SW 1271 (cell line): ENCODE results near the gene FABP1.

Source experiments
- DNase-seq, 2 experiments: peaks; one replicate each; lab custom pipeline; 2025; lab: John Stamatoyannopoulos, UW

Gene FABP1

DNA sequence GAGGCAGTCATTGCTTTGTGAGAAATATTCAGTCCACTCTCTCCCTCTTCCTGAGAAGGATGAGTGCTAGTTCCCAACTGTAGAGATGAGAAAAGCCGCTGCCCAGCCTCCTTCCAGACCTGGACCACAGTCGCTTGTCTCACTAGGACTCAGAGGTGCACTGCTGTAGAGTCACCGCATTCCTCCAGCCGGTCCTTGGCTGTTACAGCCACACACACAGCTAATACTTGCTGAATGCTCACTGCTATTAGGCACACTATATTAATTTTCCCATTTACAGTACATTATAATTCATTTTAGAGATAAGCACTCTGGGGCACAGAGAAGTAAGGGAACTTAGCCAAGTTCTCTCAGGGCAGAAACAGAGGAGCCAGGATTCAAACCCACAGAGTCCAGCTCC is 10.0 kb upstream of the FABP1 start:
- no peak for DNase-seq

DNA sequence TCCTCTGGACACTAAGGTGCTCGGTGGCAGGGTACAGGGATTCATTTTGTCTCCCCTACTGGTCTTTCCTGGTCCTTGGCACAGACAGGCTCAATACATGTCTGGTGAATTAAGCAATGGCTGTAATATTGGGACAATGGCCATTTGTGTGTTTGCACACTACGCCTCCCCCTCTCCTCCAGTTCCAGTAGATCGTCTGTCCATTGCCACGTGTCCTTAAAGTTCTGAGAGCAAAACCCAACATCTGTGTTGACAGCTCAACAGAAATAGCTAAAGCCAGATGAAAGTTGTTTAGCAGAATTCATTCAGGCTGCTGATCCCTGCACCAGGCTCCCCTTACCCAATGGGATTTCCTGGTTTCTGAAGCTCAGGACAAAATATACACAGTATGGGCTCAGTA is 9.0 kb upstream of the FABP1 start:
- DNase-seq = no peak

DNA sequence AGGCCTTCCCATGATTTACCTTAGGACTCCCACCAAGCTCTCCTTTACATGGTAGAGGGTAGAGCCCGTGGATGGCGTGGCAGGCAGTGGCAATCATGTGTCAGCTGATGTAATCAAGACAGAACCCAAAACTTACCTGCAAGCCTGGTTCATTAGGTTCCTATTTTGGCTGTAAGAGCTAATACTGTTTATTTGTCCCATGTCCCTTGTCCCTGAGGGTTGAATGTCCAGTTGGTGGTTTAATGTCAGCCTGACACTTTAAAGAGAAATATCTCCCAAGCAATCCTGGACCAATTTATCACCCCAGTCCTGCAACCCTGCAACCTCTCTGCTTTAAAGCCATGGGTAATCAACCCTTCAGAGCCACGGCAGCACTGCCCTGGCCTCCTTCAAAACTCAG is 6.0 kb upstream of the FABP1 start:
- no peak for DNase-seq

DNA sequence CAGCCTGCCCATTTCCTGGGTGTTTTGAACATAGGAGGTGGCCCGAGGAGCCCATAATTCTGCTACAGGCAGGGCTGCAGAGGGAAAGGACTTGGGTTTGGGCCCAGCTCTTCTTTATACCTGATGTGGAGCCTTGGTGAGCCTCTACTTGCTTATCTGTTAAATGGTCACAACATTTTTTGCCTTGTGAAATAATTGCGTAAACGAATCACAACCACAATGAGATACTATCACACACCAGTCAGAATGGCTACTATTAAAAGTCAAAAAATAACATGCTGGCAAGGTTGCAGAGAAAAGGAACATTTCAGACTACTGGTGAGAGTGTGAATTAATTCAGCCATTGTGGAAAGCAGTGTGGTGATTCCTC is 4.1 kb upstream of the FABP1 start:
- DNase-seq = no peak

DNA sequence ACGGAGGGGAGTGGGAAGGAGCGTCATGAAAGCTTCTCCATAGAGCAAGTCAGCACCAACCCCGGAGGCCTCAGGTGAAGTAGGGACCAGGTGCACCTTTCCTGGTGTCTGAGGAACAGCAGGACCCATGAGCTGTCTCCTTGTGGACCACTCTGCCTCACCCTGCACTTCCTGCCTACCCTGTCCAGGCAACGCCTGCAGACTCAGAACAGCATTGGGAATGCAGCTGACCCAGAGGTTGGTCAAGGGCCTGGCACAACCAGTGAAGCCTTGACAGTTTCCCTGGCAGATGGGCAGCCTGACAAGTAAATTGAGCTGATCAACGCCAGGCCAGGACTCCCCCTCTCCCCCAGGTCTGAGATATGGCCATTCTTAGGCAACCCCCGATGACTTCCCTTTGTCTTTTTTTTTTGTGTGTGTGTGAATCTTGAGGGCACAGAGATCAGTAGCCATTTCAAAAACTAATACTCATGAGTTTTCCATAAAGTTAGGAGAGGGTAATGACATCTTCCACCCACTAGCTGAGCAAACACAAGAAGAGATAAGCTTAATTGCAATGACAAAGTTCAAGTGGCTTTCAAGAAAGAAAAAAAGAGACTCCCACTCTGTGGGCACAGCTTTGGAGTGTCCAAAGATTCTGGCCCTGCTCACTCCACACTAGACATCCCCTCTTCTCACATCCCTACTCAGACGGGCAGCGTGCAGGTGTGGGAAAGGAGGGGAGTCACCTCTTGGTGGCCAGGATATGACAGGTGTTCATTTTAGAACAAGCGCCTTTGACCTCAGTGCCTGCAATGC is 3.5 kb upstream of the FABP1 start:
- DNase-seq = no peak

DNA sequence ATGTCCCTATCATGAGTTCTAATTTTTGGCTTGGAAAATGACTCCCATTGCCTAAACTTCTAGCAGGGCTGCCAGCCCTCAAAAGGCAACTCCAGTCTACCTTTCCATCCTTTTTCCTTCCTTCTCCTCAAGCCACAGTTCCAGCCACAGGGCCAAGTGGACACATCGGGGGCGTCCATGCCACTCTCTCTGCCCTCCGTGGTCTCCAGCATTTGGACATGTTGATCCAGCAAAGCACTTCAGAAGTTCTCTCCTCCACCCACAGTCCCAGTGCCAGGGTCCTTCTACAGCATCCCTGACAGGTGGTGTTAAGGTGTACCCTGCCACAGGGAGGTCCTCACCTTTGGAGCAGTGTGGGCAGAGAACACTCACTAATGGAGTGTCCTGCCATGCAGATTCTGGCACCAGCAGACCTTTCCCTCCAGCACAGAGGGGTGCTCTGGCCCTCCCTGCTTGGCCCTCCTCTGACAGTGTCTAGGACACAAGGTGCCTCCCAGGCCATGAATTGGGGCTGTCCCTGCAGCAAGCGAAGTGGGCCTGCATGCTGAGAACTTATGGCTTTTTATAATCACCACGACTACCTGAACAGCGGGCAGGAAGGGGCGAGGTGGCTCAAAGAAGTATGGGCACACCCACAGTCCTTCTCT is 1.6 kb upstream of the FABP1 start:
- no peak for DNase-seq

DNA sequence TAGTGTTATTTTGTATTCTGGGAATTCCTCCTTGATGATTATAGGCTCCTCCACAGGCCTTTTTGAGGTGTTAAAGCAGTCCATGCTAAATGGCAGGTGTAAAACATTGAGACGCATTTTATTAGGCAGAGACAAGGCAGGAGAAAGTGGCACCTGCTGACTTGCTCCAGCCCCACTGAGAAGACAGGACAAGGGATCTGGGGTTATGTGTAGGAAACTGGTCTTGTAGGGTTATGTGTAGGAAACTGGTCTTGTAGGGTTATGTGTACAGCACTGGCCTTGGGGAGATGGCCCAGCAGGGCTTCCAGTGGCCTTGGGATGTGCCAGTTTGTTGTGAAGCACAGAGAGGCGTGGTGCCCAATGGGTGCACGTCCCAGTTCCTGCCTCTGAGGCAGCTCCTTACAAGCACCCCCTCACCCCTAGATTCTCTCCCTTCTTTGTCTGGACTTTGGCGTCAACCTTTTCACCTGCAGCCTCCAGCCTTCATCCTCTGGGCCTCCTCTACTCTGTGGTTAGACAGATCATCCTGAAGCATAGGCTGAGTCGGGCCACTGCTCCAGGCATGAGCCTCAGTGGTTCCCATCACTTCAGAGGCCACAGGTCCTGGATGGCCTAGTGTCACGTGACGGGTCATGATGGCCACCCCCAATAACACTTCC is 921 bp upstream of the FABP1 start:
- no peak for DNase-seq

DNA sequence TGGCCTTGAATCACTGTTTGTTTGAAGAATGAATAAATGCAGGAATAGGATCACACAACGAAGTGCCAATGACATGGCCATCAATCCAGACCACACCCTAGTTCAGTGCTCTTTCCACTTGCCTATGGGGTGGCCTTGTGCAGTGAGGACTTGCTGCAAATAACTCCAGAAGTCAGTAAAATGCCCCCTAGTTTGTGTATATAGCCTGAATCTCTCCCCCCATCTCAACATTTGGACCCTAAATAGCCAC is 299 bp downstream of the FABP1 start:
- no peak for DNase-seq

DNA sequence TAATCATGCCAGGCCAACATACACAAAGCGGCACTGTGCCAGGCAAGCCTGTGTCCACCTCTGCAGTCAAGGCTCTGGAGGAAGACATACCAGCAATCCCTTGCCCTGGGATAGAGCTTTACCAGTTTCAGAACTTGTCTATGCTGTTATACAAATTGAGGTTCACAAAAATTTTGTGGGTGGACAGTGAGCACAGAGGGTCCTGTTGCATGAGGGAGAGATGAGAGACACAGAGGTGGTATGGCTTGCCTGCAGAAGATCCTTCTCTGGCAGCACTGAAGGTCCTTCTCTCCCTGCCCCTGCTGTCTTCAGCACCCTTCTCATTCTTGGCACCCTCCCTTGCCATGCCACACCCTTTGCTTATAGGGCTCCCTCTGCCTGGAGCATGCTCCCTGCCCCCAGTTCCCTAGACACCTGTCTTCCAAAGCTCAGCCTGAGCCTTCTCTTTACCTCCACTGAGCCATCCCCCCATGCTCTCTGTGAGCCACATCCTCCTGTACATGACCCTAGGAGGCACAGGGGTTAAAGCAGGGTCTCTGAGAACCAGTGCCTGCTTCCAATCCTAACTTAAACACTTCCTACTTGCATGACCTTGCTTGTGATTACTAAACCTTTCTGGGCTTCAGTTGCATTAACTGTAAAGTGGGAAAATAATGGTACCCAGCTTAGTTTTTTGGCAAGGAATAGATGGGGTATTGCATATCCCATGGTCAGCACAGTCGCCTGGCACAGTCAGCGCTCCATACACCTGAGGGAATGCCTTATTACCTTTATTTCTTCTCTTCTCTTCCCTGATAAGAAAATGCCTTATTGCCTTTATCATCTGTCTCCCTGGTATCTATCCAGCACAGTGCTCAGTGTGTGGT is 857 bp downstream of the FABP1 start:
- DNase-seq = no peak

DNA sequence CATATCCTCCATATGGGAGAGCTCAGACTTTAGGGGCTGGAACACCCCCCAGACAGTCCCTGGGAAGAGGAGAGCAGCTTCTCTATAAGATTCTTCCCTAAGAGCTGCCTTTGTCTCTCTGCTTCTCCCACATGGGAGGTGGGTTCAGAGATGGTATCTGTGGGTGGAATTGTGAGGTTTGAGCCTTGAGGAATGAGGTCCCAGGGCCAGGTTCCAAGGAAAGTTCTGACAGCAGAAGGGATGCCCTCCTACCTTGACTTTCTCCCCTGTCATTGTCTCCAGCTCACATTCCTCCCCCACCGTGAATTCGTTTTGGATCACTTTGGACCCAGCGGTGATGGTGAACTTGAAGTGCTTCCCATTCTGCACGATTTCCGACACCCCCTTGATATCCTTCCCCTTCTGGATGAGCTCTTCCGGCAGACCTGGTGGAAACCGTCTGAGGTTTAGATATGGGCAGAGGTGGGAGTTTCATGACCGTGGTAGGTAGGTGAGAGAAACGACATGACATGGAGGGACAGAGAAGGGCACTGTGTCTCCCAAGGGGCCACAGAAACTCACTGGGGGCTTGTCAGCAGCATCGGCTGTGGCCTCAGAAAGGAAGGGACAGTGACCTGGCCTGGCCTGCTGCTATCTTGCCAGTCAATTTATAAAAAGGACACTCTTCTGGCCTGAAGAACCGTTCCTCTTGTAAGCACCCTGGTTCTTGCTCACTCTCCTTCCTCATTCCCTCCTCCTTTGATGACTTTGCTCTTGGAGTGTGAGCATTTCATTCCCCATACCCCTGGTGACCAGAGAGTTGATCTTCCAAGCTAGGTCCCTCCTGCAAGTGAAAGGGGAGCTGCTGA is 1.7 kb downstream of the FABP1 start:
- no peak for DNase-seq

DNA sequence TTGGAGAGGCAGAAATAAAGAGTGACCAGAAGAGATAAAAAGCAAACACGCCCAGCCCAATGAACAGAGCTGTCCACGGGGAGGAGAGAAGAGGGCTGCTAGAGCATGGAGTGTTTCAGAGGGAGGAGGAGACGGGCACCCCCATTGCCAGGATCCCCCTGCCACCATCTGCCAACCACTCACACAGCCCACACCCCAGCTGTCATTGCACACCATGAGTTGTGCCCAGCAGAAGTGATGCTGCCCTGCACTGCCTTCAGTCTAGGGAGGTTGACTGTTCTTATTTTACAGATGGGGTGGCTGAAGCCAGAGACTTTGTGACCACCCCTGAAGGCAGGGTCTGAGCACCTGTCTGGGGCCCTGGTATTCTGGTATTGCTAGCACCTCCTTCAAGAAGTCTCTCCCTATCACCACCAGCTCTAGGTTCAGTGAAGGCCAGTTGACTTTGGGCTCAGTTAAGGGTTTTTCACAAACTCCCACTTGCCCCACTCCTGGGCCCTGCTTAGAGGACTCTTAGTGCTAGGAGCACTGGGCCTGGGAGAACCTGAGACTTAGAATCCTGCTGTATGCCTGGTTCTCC is 2.4 kb downstream of the FABP1 start:
- no peak for DNase-seq

DNA sequence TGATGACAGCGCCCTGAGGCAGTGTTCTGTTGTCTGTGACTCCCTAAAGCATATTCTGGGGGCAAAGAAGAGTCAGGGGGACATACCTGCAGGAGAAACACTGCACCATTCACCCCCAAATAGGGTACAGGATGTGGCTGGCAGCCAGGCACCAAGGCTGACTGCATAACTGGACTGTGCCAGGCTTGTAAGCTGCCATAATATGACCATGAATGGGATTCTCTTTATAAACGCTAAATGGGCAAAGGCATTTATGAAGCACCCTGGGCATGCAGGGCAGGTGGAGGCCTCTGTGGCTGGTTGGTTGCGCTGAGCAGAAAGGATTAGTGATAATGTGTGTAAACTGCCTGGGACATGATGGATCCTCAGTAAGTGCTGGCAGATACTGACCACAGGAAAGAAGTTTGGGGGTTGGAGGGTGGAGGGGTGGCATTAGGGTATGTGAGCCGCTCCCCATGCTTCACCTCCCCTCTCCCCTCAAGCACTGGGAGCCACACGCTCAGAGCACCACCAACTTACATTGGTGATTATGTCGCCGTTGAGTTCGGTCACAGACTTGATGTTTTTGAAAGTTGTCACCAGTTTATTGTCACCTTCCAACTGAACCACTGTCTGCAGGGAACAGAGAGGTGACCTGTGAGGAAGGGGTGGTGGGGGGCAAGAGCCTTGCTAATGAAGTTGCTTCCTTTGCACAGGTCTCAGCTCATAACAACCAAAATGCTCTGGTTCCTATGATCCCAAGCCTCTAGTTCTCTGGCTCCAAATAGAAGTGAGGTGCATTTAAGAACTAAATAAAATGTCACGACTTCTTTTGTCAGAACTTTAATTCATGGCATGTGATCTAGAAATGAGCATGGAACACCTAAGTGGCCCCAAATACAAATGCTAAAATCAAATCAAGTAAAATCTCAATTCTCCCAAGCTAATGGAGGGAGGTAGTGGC is 3.6 kb downstream of the FABP1 start:
- no peak for DNase-seq

DNA sequence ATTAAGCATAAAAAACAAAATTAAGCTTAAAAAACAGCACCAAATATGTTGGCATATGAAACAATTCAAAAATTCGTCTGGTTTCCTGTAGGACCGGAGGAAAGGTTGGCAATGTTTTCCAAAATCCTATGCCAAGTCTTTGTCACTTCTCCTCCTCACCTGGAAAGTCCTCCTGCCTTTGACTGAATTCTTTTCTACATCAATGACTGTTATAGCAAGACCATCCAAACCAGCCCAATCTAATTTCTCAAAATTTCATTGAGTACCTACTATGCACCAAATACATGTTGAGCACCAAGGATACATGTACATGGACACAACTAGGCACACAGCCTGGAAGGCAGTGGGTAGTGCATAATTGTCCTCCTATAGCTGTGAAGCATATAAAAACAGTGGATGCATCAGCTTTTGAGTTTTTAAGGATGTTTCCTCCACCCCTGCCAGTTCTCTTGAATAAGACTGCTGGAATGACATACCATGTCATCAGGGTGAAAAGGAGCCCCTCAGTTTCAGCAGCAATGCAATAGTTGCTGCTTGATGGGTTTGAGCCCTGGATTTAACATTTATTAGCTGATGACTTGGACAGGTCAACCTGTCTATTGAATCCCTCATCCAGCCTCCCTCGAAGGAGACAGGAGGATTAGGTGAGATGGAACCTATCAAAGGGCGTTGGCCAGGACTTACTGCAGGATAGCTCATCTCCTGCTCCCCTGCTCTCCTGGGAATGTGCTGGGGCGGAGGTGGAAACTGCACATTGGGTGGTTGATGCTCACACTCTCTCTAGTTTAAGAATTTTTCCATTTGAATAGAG is 4.5 kb downstream of the FABP1 start:
- DNase-seq = no peak

DNA sequence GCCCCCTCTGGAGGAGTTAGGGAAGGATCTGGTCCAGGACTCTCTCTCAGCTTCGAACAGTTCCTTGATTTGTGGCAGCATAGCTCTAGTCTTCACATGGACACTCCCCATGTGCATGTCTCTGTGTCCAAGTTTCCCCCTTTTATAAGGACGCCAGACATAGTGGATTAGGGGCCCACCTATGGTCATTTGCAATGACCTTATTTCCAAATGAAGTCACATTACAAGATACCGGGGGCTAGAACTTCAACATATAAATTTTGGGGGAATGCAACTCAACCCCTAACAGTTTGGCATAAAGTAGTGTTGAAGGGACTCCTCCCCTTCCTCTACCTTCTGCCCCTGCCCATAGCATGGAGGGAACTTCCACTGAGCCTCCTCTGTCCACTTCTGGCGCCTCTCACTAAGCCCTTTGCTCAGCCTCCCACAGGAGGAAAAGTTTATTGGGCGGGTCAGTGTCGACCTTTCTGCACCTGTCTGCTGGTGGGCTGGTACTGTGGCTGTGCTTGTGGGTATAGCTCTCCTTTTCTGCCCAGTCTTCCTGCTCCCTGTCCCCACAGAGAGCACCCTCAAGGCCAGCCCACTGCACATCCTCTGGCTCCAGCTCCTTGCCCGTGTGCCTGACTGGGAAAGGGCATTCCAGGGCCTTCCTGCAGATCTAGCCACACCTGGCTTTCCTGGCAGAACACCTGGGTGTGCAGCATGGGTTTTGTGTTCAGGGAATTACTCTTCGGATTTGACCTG is 5.5 kb downstream of the FABP1 start:
- DNase-seq = no peak

DNA sequence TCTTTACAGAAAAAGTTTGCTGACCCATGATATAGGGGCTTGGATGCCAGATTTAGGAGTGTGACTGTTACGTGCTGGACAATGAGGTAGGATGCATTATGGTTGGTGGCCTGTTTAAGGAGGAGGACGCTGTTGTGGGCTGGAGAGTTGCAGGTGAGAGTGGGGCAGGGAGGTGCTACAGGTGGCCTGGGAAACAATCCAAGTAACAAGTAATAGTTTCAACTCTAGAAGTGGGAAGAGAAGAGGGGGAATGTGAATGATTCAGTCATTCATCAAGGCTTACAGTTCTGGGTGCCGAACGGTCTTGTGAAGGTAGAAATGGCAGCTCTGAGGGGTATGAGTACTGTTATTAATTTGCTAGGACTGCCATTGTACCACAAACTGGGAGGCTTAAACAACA is 6.2 kb downstream of the FABP1 start:
- no peak for DNase-seq

DNA sequence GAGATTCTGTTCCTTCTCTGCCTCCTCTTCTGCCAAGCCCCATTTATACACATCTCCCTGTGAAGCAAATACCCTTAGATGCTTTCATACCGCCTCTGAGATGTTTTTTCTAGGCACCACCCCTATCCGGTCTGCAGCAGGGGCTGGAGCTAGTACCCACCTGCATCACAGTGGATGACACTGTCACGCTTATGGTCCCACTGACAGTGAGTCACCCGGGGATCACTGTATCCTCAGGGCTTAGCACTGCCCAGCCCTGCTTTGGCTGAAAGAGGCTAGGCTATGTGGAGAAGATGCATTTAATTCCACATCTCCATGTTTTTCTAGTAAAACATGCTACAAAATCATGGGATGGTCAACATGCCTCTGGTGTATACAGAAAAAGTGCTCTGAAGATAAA is 9.9 kb downstream of the FABP1 start:
- DNase-seq = no peak

DNA sequence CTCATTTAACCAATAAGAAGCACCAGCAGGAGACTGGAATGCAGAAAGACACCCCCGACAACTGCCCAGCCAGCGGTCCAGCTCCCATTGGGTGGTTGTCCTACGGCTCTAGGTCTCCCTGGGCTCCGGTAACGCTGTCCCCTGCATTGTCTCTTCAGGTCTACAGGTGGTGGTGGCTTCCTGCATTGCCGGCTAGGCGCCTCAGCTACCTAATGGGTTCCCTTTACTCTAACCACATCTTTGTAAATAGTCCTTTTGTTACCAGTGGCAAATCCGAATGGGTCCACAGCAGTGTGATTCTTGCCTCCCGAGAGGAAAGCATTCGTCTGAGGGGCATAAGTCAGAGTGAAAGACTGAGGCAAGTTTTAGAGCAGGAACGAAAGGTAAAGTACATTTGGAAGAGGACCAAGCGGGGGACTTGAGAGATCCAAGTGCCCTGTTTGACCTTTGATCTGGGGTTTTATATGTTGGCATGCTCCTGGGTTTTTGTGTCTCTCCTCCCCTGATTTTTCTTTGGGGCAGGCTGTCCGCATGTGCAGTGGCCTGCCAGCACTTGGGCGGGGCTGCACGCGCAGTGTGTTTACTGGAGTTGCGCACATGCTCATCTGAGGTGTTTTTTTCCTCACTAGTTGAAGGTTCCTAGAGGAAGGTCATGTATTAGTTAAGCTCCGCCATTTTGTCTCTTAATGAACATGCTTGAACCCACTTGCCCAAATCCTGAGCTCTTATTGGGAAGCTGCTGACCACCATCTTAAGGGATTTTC is 11.0 kb downstream of the FABP1 start:
- no peak for DNase-seq
